Brain microvascular endothelial cell (primary cell): Measurements from ENCODE around the gene LPAR5.

Experiments
- DNase-seq: peaks from one replicate; pipeline ENCODE4 v3.0.0-alpha.2; 2020
- H3K27ac ChIP-seq: fragments of 250-450 bp; sonication (Bioruptor Pico); 2 replicates; pipeline ENCODE4 v1.5.1; 2020; ENCODE audit warnings: mild to moderate bottlenecking, moderate library complexity
- H3K27me3 ChIP-seq: fragments of 250-450 bp; sonication (Bioruptor Pico); replicated peaks from 2 replicates; pipeline ENCODE4 v1.5.1; 2020; ENCODE audit warnings: mild to moderate bottlenecking
- H3K36me3 ChIP-seq: fragments of 250-450 bp; sonication (Bioruptor Pico); replicated peaks from 2 replicates; pipeline ENCODE4 v1.5.1; 2020; ENCODE audit warnings: mild to moderate bottlenecking
- H3K4me3 ChIP-seq: 2 replicates; pipeline ENCODE4 v1.5.1; 2011; ENCODE audit warnings: low read depth, mild to moderate bottlenecking, control low read depth, low read length, moderate library complexity
- in situ Hi-C: cut with HindIII; loops from 2 replicates; pipeline ENCODE4 v1.10.0; 2017; ENCODE audit warnings: low sequenced_read_pairs, low pct_ligation_motif_present
- TF ChIP-seq, protein P1 (sequence below): IDR thresholded peaks from 2 replicates; pipeline ENCODE4 v1.5.1; 2011; ENCODE audit warnings: low read depth, mild to moderate bottlenecking, moderate library complexity, low read length, control low read depth, inconsistent platforms; ENCODE audit errors: missing control alignments

LPAR5 gene

DNA sequence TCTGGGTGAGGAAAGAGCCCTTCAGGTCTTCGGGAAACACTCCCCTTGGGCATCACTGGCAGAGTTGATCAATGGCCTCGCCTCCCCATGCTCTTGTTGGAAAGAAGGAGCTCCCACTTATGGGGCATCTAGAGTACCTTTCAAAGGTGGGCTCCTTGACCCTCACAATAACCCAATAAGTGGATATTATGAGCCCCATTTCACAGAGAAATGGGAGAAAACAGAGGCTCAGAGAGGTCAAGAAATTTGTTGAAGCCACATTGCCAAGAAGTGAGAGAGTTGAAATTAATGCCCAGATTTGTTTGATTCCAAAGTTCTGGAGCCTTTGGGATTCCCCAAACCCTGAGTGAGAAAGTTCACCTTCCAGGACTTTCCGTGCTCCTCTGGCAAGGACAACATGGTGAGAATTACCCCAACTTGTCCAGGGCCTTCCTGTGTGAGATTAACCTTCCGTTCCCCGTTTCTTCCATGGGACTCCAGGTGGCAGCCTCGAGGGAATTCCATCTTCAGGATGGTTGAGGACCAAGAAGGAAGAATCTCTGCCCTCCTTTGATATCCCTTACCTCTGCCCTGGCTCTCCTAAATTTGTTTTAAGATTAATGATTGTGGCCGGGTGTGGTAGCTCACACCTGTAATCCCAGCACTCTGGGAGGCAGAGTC lies 21.1 kb downstream of the LPAR5 start:
- TF ChIP-seq, protein P1, sequence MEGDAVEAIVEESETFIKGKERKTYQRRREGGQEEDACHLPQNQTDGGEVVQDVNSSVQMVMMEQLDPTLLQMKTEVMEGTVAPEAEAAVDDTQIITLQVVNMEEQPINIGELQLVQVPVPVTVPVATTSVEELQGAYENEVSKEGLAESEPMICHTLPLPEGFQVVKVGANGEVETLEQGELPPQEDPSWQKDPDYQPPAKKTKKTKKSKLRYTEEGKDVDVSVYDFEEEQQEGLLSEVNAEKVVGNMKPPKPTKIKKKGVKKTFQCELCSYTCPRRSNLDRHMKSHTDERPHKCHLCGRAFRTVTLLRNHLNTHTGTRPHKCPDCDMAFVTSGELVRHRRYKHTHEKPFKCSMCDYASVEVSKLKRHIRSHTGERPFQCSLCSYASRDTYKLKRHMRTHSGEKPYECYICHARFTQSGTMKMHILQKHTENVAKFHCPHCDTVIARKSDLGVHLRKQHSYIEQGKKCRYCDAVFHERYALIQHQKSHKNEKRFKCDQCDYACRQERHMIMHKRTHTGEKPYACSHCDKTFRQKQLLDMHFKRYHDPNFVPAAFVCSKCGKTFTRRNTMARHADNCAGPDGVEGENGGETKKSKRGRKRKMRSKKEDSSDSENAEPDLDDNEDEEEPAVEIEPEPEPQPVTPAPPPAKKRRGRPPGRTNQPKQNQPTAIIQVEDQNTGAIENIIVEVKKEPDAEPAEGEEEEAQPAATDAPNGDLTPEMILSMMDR = peak; percentile 40
- H3K4me3 ChIP-seq = no peak overlapping the region
- no peaks in the 10 kb centered on the region for H3K36me3 ChIP-seq
- H3K27ac ChIP-seq = peak overlapping the region; percentile 52
- DNase-seq = no peak
- H3K27me3 ChIP-seq = no peaks in the 10 kb centered on the region
- in situ Hi-C loops = no loop called here

DNA sequence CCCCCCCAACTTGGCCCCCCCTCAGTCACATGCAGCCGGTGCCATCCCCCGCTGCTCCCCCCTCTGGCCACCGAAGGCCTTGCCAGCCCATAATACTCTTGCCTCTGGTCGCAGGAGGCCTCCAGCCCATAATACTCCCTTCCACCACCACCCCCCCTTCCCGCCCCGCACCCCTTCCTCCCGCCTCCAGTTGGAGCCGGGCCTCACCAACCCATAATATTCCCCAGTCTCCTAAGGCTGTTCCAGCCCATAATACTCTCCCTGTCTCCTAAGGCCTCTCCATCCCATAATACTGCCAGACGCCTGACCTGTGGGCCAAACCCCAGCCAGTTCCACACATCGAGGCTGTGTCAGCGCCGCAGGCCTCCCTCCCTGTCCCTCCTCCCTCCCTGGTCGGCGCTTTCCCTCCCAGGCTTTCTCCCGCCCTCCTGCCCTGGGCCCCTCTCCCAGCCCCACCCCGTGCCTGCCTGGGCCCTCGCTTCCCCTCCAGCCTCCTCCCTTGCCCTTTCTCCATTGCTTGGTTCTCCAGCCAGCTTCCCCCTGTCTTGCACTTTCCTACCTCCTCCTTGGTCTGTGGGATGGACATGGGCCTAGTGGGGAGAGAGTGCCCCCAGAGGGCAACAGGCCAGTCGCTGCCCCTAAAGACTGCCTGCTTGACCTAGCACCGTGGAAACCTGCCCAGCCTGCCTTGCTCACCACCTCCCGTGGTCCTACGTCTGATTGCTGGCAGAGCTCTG lies 21.8 kb downstream of the LPAR5 start:
- H3K27me3 ChIP-seq = no peaks in the 10 kb centered on the region
- H3K36me3 ChIP-seq = no peaks in the 10 kb centered on the region
- in situ Hi-C loops = no loop called here
- DNase-seq = peak; percentile 92
- TF ChIP-seq, protein P1 = peak; percentile 36
- no peak overlapping the region for H3K4me3 ChIP-seq
- peak overlapping the region; percentile 52 for H3K27ac ChIP-seq

DNA sequence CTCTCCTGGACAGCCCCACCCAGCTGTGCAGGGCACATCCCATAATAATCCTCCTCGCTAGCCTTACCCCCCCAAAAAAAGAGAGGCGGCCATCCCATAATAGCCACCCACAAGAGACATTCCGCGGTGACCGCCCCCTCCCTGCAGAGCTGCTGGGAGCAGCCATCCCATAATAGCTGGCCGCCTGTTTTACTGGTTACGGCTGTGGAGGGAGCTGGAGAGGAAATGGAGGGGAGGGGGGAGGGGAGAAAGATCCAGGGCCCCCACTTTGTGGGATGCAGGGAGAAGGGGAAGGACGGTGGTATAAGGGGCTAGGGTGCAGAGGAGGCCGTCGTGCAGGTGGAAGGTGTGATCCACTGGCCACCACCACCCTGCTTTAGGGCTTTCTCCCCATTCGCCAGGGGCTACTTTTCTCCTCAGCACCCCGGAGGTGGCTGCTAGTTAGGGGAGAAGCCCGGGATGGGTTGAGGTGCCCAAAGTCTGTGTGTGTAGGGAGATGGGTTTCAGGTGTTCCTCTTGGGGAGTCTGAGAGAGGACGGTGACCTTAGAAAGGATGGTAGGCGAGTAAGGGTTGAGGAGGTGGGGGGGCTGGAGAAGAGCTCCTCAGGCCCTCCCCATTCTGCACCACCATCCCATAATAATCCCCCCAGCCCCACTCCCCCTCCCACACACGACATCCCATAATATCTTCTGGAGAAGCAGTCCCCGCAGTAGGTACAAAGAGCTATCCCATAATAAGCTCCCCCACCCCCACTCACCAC lies 22.6 kb downstream of the LPAR5 start:
- Histone ChIP-seq H3K4me3 (peak overlapping the region; percentile 24), H3K27me3 (no peaks in the 10 kb centered on the region), H3K36me3 (no peaks in the 10 kb centered on the region), H3K27ac (no peak overlapping the region)
- TF ChIP-seq, protein P1 = no peak
- DNase-seq = peak; percentile 65
- in situ Hi-C loops = no loop called here

DNA sequence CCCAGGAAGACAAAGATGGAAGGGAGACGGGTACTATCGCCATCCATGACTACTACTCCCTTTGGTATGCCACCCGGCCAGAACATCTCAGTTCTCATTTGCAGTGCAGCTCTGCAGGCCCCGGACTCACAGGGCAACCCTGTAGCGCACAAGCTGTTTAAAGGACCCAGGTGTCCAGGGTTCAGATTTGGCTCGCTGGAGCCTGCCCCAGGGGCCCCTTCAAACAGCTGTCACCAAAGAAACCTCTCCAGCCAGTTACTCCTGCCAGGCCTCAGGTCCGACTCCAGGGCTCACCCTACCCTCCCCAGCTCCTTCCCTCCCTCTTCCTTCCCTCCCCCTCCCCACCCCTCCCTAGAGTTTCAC lies 23.1 kb downstream of the LPAR5 start:
- no peak for DNase-seq
- TF ChIP-seq, protein P1 = no peak
- no peaks in the 10 kb centered on the region for H3K27me3 ChIP-seq
- H3K4me3 ChIP-seq = no peak overlapping the region
- H3K36me3 ChIP-seq = no peaks in the 10 kb centered on the region
- in situ Hi-C loops = no loop called here
- H3K27ac ChIP-seq = no peak overlapping the region

DNA sequence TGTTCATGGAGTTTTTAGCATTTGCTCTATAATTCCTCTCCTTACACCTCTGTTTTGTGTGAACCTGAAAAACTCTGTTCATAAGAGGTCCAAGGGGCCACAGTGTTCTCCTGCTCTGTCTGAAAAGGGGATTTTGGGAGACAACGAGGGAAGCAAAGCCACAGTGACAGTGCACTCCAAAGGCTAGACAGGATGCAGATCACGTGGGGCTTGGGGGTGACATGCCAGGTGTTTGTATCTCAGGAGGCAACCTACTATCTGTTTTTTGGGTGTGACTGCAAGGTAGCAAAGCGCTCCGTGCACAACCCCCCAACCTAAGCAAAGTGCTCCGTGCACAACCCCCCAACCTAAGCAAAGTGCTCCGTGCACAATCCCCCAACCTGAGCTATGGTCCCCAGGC lies 23.5 kb downstream of the LPAR5 start:
- Histone ChIP-seq H3K27ac (no peak overlapping the region), H3K36me3 (no peaks in the 10 kb centered on the region), H3K27me3 (no peaks in the 10 kb centered on the region), H3K4me3 (no peak overlapping the region)
- no peak for DNase-seq
- TF ChIP-seq, protein P1 = no peak
- in situ Hi-C loops = no loop called here
